HEK293 (cell line): Measurements from ENCODE around the gene C11orf91.

Experiments
- CTCF ChIA-PET: fragments of 350-600 bp; formaldehyde crosslinking; extraction: SDS; loops from one replicate; lab custom pipeline; 2021; ENCODE audit warnings: antibody characterized with exemption; lab: Yijun Ruan, JAX
- POLR2A ChIA-PET: fragments of 300-600 bp; formaldehyde crosslinking; extraction: SDS; loops from one replicate; lab custom pipeline; 2020; ENCODE audit warnings: antibody characterized with exemption, inconsistent platforms; lab: Yijun Ruan, JAX
- H3K27ac ChIP-seq: fragments of 200-500 bp; sonication (Bioruptor generic); 2 replicates; pipeline ENCODE4 v1.5.1; 2014; ENCODE audit warnings: low read depth, low read length, control low read depth, inconsistent platforms; ENCODE audit errors: extremely low read depth
- H3K36me3 ChIP-seq, 2 experiments: fragments of 200-500 bp in 1 of 2; sonication (Bioruptor generic) in 1 of 2; 1 replicate in 1 of 2; 2 replicates in 1 of 2; pipeline ENCODE4 v1.5.1; 2014 to 2017; ENCODE audit warnings: inconsistent platforms in 2 of 2, low read length in 2 of 2; ENCODE audit not compliant: control insufficient read depth in 2 of 2, insufficient read depth in 1 of 2
- H3K4me1 ChIP-seq: fragments of 200-500 bp; sonication (Bioruptor generic); 2 replicates; pipeline ENCODE4 v1.5.1; 2014; ENCODE audit warnings: mild to moderate bottlenecking, low read length, inconsistent platforms; ENCODE audit not compliant: control insufficient read depth, insufficient read depth
- H3K4me3 ChIP-seq: 2 replicates; pipeline ENCODE4 v1.5.1; 2011; ENCODE audit warnings: low read depth, mild to moderate bottlenecking, control low read depth, low read length, moderate library complexity
- H3K9me3 ChIP-seq: fragments of 200-500 bp; sonication (Bioruptor generic); 2 replicates; pipeline ENCODE4 v1.5.1; 2014; ENCODE audit warnings: low read depth, low read length, inconsistent platforms; ENCODE audit not compliant: control insufficient read depth, insufficient read depth
- ZBTB7A ChIP-seq: fragments of 450-650 bp; formaldehyde crosslinking; IDR thresholded peaks from 2 replicates; pipeline ENCODE4 v1.5.1; 2016; ENCODE audit warnings: low read depth, missing biosample characterization, missing genetic modification characterization
- ZIC2 ChIP-seq: fragments of 450-650 bp; formaldehyde crosslinking; IDR thresholded peaks from 2 replicates; pipeline ENCODE4 v1.5.1; 2016; ENCODE audit warnings: missing biosample characterization, missing genetic modification characterization
- ZNF112 ChIP-seq: fragments of 450-650 bp; formaldehyde crosslinking; IDR thresholded peaks from 2 replicates; pipeline ENCODE4 v1.5.0; 2017; ENCODE audit warnings: missing biosample characterization, missing genetic modification characterization
- ZNF114 ChIP-seq: fragments of 450-650 bp; formaldehyde crosslinking; IDR thresholded peaks from 2 replicates; pipeline ENCODE4 v1.5.0; 2017; ENCODE audit warnings: missing biosample characterization, missing genetic modification characterization
- ZNF146 ChIP-seq: fragments of 450-650 bp; formaldehyde crosslinking; IDR thresholded peaks from 2 replicates; pipeline ENCODE4 v1.5.1; 2016; ENCODE audit warnings: missing biosample characterization, missing genetic modification characterization
- ZNF157 ChIP-seq: fragments of 450-650 bp; formaldehyde crosslinking; IDR thresholded peaks from 2 replicates; pipeline ENCODE4 v1.5.1; 2016; ENCODE audit warnings: missing biosample characterization, missing genetic modification characterization
- ZNF174 ChIP-seq: fragments of 450-650 bp; formaldehyde crosslinking; IDR thresholded peaks from 2 replicates; pipeline ENCODE4 v1.5.0; 2017; ENCODE audit warnings: missing biosample characterization, mild to moderate bottlenecking, missing genetic modification characterization
- ZNF391 ChIP-seq: fragments of 450-650 bp; formaldehyde crosslinking; IDR thresholded peaks from 2 replicates; pipeline ENCODE4 v1.5.1; 2016; ENCODE audit warnings: low read depth, missing biosample characterization, missing genetic modification characterization, borderline replicate concordance
- ZNF473 ChIP-seq: fragments of 450-650 bp; formaldehyde crosslinking; IDR thresholded peaks from 2 replicates; pipeline ENCODE4 v1.5.1; 2017; ENCODE audit warnings: missing biosample characterization, missing genetic modification characterization
- TF ChIP-seq, protein P1 (sequence below): fragments of 450-650 bp; formaldehyde crosslinking; IDR thresholded peaks from 2 replicates; pipeline ENCODE4 v1.5.1; 2016; ENCODE audit warnings: missing biosample characterization, missing genetic modification characterization, borderline replicate concordance
- TF ChIP-seq, protein P2 (sequence below): fragments of 450-650 bp; formaldehyde crosslinking; conservative IDR thresholded peaks from 2 replicates; pipeline ENCODE4 v1.5.1; 2016; ENCODE audit warnings: low read depth, missing biosample characterization, missing genetic modification characterization

Gene C11orf91

DNA sequence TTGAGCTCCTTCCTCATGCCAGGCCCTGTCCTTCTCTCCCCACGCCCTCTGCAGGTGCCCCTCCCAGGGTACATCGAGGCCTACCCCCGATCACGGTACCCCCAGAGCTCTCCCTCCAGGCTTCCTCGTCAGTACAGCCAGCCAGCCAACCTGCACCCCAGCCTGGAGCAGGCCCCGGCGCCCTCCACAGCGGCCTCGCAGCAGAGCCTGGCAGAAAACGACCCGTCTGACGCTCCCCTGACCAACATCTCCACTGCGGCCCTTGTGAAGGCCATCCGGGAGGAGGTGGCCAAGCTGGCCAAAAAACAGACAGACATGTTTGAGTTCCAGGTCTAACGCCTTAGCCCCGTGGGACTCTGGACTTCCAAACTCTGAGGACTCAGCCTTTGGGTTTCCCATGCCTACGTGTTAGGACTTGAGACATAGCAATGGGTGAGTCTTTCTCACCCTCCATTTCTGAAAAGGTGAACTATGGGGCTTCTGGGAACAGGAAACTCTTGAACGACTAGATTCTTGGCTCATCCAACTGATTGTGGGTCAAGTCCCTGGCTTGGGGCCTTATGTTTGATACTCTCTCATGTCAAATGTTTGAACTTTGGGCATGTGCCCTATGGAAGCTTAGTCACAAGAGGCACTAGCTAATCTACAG is 32.7 kb downstream of the C11orf91 start (continued):
- TF ChIP-seq, protein P1, sequence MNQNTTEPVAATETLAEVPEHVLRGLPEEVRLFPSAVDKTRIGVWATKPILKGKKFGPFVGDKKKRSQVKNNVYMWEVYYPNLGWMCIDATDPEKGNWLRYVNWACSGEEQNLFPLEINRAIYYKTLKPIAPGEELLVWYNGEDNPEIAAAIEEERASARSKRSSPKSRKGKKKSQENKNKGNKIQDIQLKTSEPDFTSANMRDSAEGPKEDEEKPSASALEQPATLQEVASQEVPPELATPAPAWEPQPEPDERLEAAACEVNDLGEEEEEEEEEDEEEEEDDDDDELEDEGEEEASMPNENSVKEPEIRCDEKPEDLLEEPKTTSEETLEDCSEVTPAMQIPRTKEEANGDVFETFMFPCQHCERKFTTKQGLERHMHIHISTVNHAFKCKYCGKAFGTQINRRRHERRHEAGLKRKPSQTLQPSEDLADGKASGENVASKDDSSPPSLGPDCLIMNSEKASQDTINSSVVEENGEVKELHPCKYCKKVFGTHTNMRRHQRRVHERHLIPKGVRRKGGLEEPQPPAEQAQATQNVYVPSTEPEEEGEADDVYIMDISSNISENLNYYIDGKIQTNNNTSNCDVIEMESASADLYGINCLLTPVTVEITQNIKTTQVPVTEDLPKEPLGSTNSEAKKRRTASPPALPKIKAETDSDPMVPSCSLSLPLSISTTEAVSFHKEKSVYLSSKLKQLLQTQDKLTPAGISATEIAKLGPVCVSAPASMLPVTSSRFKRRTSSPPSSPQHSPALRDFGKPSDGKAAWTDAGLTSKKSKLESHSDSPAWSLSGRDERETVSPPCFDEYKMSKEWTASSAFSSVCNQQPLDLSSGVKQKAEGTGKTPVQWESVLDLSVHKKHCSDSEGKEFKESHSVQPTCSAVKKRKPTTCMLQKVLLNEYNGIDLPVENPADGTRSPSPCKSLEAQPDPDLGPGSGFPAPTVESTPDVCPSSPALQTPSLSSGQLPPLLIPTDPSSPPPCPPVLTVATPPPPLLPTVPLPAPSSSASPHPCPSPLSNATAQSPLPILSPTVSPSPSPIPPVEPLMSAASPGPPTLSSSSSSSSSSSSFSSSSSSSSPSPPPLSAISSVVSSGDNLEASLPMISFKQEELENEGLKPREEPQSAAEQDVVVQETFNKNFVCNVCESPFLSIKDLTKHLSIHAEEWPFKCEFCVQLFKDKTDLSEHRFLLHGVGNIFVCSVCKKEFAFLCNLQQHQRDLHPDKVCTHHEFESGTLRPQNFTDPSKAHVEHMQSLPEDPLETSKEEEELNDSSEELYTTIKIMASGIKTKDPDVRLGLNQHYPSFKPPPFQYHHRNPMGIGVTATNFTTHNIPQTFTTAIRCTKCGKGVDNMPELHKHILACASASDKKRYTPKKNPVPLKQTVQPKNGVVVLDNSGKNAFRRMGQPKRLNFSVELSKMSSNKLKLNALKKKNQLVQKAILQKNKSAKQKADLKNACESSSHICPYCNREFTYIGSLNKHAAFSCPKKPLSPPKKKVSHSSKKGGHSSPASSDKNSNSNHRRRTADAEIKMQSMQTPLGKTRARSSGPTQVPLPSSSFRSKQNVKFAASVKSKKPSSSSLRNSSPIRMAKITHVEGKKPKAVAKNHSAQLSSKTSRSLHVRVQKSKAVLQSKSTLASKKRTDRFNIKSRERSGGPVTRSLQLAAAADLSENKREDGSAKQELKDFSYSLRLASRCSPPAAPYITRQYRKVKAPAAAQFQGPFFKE (tag by site-specific recombination): no peak

DNA sequence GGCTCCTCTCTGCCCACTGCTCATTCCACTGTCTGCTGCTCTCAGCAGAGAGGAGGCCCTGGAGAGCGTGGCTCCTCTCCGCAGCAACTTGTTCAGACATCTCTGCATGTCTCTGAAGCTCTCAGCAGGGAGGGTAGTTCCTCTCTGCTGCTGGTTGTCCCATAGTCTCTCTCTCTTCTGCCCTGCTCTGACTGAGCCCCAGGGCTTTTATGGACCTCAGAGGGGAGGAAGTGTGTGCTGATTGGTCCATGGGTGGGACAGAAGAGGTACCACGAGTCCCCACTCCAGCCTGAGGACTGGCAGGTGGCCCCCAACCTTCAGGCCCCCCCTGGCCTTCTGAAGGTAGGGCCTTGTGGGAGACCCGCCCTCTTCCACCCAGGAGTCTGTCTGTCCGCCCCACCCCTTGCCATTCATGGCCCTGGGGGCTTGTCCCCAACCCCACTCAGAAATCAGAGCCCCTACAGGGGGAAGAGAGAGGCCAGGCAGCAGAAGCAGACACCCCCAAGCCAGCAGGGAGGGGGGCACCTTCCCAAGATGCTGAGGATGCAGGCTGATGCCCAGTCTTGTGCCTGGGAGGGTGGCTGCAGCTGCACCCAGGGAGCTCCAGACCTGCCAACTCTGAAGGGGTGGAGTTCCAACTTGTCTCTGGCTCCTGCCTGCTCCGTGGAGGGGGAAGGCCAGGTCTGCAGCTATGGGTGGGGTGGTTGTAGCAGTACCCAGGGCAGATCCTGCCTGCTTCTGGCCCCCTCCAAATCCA is 35.1 kb downstream of the C11orf91 start:
- H3K4me3 ChIP-seq: no peak overlapping the region
- no peaks in the 10 kb centered on the region for H3K9me3 ChIP-seq
- POLR2A ChIA-PET: no interaction called here
- CTCF ChIA-PET: interaction anchor here (0.7 kb wide), 1 partner anchor 517 kb away, joined by 5 read pairs; no protein-coding TSS in a partner anchor
- TF ChIP-seq ZIC2 (tag by site-specific recombination) (peak; percentile 83), ZNF473 (tag by site-specific recombination) (no peak), ZBTB7A (tag by site-specific recombination) (no peak)
- TF ChIP-seq, all 188 proteins: peak for 1
- Histone ChIP-seq H3K27ac (no peak overlapping the region), H3K36me3 (no peaks in the 10 kb centered on the region), H3K4me1 (no peaks in the 10 kb centered on the region)

DNA sequence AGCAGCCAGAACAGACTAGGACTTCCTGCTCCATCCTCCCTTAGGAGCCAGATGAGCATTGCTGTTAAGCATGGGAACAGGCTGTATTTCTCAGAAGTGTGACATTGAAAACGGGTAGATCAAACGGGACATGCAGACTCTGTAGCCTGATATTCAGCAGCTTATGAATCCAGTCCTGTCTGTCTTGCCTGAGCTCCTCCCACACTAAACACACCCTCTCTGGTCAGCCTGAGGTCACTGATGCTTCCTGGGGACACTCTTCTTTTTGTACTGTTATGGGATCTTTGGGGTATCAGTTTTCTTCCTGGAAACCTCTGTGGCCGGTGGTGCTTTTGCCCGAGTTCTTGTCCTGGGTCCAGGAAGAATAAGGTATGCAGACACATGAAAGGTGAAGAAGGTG is 35.8 kb downstream of the C11orf91 start:
- POLR2A ChIA-PET: no interaction called here
- Histone ChIP-seq H3K4me1 (no peaks in the 10 kb centered on the region), H3K36me3 (no peaks in the 10 kb centered on the region), H3K27ac (no peak overlapping the region), H3K4me3 (no peak overlapping the region)
- TF ChIP-seq ZNF114 (no peak), ZNF157 (tag by site-specific recombination) (no peak), ZNF146 (tag by site-specific recombination) (no peak), ZNF174 (tag by site-specific recombination) (no peak), ZNF391 (tag by site-specific recombination) (no peak), ZNF112 (tag by site-specific recombination) (no peak), ZIC2 (tag by site-specific recombination) (no peak)
- TF ChIP-seq, protein P2, sequence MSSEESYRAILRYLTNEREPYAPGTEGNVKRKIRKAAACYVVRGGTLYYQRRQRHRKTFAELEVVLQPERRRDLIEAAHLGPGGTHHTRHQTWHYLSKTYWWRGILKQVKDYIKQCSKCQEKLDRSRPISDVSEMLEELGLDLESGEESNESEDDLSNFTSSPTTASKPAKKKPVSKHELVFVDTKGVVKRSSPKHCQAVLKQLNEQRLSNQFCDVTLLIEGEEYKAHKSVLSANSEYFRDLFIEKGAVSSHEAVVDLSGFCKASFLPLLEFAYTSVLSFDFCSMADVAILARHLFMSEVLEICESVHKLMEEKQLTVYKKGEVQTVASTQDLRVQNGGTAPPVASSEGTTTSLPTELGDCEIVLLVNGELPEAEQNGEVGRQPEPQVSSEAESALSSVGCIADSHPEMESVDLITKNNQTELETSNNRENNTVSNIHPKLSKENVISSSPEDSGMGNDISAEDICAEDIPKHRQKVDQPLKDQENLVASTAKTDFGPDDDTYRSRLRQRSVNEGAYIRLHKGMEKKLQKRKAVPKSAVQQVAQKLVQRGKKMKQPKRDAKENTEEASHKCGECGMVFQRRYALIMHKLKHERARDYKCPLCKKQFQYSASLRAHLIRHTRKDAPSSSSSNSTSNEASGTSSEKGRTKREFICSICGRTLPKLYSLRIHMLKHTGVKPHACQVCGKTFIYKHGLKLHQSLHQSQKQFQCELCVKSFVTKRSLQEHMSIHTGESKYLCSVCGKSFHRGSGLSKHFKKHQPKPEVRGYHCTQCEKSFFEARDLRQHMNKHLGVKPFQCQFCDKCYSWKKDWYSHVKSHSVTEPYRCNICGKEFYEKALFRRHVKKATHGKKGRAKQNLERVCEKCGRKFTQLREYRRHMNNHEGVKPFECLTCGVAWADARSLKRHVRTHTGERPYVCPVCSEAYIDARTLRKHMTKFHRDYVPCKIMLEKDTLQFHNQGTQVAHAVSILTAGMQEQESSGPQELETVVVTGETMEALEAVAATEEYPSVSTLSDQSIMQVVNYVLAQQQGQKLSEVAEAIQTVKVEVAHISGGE: no peak
- TF ChIP-seq, all 188 proteins: peak for 0
- CTCF ChIA-PET: no interaction called here
- H3K9me3 ChIP-seq: no peaks in the 10 kb centered on the region
